Measurements from ENCODE around the gene COL18A1.
"Not testable (repeated sequence)": the region's sequence is repeated elsewhere in the genome, so short reads cannot be mapped to it uniquely, and the experiment has no call there.

Gene COL18A1

DNA sequence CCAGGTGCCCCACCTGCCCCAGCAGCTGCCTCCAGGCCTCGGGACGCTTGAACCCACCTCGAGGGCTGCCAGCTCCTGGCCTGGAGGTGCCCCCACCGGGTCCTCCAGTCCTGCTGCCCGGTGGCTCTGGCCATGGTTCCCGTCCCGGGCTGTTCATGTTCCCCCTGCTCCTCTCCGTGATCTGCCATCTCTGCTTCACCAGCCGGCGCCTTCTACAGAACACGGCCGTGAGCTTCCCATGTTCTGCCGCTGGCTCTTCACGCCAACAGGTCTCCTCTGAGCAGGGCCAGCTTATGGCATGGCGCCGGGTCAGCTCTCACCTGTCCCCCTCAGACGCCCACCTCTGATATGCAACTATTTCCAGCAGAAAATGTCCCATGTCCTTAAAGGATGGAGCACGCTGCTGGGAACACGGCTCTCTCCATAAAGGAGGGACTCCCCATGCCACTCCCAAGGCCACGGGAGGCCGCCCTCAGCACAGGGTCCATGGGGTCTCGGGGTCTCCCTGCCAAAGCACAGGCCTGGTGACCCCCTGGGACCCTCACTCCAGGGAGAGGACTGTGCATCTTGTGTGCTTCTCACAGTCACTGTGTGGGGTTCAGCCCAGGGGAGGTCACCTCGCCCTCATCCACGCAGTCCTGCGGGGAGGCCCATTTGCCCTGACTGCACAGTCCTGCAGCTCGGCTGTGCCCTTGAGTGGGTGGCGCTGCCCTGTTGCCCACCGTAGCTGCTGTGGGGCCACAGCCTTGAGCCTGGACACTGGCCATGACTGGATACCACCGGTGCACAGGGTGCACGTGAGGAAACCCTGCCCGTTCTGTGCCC, 36.7 kb downstream of the COL18A1 start:
- DNase-seq (ENCODE audit: low spot score), result no peak

DNA sequence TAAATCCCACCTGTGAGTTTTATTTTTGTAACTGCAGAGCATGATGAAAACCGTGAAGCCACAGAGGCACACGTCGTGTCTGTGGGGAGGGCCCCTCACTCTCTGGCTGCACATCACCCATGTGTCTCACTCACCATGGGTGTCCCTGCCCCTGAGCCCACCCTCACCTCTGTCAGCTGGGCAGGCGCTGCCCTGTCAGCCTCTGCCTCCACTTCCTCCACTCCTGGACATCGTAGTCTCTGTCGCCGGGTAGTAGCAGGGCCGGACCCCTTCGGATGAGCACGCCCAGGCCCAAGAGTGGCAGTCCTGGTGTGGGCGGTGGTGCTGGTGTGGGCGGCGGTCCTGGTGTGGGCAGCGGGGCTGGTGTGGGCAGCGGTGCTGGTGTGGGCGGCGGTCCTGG, 37.3 kb downstream of the COL18A1 start:
- DNase-seq (ENCODE audit: low spot score), result no peak

GRCh38 chr21:45442686-45443594, 38.0 kb downstream of the COL18A1 start:
- not testable (repeated sequence) for DNase-seq (ENCODE audit: low spot score)

DNA sequence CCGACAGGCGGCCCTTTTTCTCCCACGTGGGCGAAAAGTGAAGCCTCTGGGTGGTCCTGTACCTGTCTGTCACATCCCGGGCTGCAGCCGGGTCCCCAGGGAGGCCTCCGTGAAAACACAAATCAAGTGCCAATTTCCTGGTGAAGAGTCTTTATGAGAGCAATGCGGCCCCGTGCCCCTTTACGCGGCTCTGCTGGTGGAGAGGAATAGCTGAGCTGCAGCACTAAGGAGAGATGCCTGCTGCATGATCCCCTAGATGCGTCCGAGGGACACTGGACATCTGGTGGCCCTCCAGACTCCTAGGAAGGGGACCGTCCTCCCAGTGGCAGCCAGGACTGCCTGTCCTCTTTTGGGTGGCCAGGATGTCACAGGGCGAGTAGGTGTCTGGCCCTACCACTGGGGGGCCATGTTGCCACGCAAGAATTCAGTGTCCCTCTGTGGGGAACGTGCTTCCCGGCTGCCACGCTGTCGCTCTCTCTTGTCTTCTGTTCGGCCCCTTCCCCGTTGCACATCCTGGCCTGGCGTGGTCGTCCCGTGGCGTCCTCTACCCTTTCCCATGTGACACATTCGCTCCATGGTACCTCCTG, 38.7 kb downstream of the COL18A1 start:
- DNase-seq (ENCODE audit: low spot score), result peak; percentile 56

DNA sequence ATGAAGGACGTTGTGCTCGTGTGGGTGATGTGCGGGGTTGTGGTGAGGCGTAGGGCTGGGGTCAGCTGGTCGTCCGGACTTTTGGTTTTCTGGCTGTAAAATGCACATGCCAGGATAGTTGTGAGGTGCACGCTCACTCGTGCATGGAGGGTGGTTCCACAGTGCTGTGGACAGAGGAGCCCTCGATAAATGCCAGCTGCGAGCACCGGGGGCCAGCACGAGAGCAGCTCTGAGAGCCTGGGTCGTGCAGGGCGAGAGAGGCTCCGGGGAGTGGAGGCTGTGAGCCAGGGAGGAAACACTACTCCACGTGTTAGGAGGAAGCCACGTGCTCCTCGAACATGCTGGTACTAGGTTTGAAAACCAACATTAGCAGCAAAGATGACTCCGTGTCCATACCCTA, 39.4 kb downstream of the COL18A1 start:
- DNase-seq (ENCODE audit: low spot score), result no peak

- DNase-seq (ENCODE audit: low spot score), result no peak
These were observed 40.4 kb downstream of the COL18A1 start for GRCh38 chr21:45445369-45445768.

- no peak for DNase-seq (ENCODE audit: low spot score)
These were observed 42.9 kb downstream of the COL18A1 start for GRCh38 chr21:45447821-45448220.

- DNase-seq (ENCODE audit: low spot score), result no peak
These were observed 43.4 kb downstream of the COL18A1 start for GRCh38 chr21:45448283-45448809.

DNA sequence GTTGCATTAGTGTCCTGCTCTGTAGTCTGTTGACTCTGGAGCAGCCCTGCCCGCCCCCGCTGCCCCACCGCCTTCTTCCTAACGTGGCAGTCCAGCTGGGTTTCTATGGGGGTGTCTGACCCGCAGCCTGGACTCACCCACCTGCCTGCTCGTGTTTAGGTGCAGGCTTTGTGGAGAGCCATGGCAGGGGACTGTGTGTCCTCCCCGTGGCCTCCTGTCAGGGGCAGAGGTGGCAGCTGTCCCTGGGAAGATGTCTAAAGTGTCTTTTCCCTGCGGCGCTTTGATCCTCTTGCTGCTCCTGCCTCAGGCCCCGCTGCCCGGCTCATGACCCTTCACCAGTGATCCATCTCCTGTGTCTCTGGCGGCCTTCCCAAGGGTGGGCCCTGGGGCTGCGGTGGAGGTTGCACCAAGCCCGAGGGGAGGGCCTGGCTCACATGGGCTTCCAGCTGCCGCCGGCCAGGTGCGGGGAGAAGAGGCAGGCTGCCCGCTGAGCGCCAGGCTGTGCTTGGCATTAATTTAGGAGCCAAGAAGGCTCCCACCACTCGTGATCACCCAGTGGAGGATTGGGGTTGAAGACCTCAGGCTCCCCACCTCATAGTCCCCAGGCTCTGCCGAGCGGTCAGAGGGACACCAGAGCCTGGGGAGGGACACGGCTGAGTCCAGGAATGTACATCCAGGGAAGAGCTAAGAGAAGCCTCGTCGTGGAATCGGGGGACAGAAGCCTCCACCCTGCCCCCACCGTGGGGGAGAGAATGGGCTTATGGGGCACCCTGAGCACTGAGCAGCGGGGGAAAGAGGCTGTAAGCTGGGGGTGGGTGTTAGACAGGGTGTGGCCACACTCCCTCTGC, 44.1 kb downstream of the COL18A1 start:
- no peak for DNase-seq (ENCODE audit: low spot score)

DNA sequence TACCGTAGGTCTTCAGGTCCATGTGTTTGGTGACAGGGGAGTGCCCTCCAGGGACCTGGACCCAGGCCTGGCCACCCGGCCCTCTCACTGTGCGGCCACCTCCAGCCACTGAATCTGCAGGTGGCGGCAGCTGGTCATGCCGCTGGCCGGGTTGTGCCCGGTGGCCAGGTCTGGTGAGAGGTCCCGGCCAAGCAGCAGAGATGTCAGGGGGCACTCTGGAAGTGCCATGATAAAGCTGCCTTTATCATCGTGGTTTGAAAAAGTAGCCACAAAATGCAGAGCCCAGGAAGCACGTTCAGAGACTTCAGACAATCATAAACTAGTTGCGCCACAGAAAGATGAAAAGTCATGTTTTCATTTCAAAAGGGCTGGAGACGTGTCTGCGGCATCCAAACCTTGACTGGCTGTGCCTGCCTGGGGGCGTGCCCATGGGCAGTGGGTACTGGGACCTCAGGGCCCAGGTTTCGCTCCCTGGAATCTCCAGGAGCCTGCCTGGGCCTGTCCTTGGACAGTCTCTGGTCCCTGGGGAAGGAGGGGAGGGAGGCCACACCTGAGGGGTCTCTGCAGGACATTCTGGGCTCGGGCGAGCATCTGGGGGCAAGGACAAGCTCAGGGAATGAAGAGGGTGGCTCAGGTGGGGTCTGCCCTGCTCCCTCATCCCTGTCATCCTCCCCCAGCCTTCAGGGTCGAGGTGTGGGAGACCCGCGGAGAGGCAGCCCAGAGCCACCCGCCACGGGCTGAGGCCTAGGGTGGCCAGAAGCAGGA, 44.9 kb downstream of the COL18A1 start:
- DNase-seq (ENCODE audit: low spot score), result no peak

- DNase-seq (ENCODE audit: low spot score), result no peak
These were observed 45.6 kb downstream of the COL18A1 start for GRCh38 chr21:45450423-45451090.

GRCh38 chr21:45451091-45451740, 46.3 kb downstream of the COL18A1 start:
- no peak for DNase-seq (ENCODE audit: low spot score)

DNA sequence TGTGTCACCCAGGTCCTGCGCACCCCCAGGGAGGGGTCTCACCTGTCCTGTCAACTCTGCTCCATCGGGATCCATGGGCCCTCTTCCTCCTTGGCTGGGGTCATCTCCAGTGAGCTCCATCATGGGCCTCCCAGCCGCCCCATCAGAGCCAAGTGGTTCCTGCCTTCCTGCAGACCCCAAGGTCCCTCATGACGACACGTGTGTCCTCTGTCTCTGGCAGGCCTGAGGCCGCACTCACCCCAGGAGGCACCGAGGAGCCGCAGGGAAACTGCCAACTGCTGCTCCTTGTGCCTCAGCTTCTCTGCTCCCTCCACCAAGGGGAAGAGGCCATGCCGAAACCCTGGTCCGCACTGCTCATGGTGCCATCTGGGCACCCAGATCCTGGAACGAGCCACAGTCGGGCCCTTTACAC, 46.8 kb downstream of the COL18A1 start:
- no peak for DNase-seq (ENCODE audit: low spot score)

- no peak for DNase-seq (ENCODE audit: low spot score)
These were observed 47.8 kb downstream of the COL18A1 start for GRCh38 chr21:45452696-45453307.

- no peak for DNase-seq (ENCODE audit: low spot score)
These were observed 48.5 kb downstream of the COL18A1 start for GRCh38 chr21:45453308-45453950.

GRCh38 chr21:45454060-45454925, 49.3 kb downstream of the COL18A1 start:
- no peak for DNase-seq (ENCODE audit: low spot score)

DNA sequence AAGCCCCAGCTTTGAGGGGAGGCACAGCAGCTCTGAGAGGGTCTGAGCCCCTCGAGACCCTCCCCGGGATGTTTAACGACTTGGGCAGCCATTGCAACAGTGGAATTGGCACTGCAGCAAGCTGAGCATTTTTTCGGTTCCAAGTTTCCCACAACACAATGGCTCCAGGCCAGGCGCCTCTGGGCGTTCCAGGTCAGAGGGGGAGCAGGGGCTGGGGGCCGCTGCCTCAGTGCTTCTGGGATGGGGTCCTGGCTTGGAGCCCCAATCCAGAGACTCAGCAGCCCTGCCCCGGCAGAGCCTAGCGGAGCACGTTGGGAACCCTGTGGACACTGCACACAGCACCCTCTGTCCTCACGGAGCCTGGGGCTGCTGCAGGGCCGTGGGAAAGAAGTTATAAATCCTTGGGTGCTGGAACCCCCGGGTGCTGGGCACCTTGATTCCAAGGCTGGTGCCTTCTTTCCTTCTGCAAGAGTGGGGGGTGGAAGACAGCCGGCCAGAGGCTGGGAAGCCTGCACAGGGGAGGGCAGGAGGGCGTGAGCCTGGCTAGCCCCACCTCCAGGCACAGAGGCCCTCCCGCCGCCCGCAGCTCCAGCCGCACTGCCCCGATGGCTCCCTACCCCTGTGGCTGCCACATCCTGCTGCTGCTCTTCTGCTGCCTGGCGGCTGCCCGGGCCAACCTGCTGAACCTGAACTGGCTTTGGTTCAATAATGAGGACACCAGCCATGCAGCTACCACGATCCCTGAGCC, 50.1 kb downstream of the COL18A1 start:
- peak; percentile 51 for DNase-seq (ENCODE audit: low spot score)

Measured in Ammon's horn (tissue), 1 donor.